ENCODE results near the gene KCNN3.

Gene KCNN3

DNA sequence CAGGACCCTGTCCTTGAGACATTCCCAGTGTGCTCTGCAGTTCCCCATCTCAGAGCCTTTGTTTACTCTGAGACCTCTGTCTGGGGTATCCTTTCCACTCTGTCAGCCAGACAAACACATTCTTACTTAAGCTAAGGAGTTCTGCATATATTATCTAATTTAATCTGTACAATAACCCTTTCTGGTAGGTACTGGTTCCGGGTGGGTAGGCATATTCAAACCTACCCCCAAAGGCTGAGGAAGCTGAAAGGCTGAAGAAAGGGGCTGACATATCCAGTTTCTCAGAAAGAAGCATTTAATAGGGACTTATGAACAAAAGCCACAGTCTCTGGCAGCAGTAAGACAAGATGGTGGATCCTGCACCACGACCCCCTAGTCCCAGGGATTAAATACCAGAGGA lies 53.1 kb downstream of the KCNN3 start:
- in situ Hi-C loops (cut with HindIII; ENCODE audit: low sequenced_read_pairs) = no loop called here
- no peak overlapping the region for H3K4me3 ChIP-seq (ENCODE audit: low read depth, low read length)
- DNase-seq (ENCODE audit: low read depth) = no peak
- TF ChIP-seq, protein P1, sequence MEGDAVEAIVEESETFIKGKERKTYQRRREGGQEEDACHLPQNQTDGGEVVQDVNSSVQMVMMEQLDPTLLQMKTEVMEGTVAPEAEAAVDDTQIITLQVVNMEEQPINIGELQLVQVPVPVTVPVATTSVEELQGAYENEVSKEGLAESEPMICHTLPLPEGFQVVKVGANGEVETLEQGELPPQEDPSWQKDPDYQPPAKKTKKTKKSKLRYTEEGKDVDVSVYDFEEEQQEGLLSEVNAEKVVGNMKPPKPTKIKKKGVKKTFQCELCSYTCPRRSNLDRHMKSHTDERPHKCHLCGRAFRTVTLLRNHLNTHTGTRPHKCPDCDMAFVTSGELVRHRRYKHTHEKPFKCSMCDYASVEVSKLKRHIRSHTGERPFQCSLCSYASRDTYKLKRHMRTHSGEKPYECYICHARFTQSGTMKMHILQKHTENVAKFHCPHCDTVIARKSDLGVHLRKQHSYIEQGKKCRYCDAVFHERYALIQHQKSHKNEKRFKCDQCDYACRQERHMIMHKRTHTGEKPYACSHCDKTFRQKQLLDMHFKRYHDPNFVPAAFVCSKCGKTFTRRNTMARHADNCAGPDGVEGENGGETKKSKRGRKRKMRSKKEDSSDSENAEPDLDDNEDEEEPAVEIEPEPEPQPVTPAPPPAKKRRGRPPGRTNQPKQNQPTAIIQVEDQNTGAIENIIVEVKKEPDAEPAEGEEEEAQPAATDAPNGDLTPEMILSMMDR (IDR thresholded peaks at IDR 0.05; ENCODE audit: low read depth, low read length, missing control alignments) = no peak

DNA sequence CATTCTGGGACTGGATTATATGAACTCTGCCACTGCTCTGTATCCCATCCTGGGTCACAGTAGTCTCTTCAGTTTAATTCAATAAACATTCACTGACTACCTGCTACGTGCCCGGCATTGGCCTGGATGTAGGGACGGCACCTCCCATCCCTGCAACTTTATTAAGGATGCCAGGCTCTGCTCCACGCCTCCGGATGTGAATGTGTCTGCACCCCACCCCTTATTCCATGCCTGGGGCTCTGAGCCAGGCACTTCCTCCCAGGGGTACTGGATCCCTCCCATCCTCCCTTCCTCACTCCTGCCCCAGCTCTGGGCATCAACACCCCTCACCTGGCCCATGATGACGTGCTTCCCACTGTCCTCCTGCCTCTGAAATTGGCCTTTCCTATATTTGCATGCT lies 53.7 kb downstream of the KCNN3 start:
- no peak overlapping the region for H3K4me3 ChIP-seq (ENCODE audit: low read depth, low read length)
- DNase-seq (ENCODE audit: low read depth) = no peak
- TF ChIP-seq, protein P1 (IDR thresholded peaks at IDR 0.05; ENCODE audit: low read depth, low read length, missing control alignments) = no peak
- in situ Hi-C loops (cut with HindIII; ENCODE audit: low sequenced_read_pairs) = no loop called here

DNA sequence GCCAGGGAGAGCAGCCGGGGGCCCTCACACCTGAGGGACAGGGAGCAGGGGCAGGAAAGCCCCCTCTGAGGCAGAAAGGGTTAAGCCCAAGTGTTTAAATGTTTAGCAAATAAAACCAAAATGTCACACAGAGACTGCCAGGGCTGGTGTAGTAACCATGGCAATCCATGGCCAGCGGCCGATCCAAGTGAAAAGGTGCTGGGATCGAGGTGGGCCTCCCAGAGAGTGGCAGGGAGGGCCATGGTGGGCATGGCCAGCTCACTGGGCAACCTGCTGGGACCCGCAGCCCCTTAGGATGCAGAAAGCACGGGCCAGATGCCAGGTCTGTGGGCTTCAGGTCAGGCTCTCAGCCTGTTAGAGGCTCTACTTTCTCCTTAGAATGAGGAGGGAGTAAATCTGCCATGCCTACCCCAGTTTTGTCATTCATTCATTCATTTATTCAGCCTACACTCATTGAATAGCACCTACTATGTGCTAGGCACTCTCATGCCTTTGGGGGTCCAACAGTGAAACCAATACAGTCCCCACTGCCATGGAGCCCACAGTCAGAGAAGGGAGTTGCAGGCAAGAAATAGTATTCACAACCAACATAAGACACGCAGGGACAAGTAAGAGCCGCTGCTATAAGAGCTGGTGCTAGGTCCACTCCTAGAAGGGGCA lies 56.1 kb downstream of the KCNN3 start:
- in situ Hi-C loops (cut with HindIII; ENCODE audit: low sequenced_read_pairs) = no loop called here
- DNase-seq (ENCODE audit: low read depth) = no peak
- TF ChIP-seq, protein P1 (IDR thresholded peaks at IDR 0.05; ENCODE audit: low read depth, low read length, missing control alignments) = no peak
- no peak overlapping the region for H3K4me3 ChIP-seq (ENCODE audit: low read depth, low read length)

DNA sequence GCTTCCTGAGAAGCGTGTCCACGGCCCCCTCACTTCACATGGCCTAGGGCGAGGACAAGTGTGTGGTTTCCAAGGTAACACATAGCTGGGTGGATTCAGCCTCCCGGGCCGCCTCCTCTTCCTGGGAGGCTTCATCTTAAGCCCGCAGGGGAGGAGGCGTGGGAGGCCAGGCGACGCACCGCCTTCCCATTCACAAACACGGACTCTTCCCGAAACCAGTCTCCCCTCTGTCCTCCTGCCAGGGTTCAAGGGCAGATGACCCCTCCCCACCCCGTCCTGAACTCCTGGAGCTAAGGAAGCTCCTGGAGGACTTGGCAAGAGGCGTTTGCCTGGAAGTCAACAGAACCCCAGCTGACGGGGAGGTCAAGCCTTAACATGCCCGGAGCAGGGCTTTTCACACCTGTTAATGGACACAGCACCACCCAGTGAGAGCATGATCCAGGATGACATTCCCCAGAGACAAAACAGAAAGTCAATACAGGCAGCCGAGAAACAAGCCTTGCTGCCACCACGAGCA lies 56.7 kb downstream of the KCNN3 start:
- TF ChIP-seq, protein P1 (IDR thresholded peaks at IDR 0.05; ENCODE audit: low read depth, low read length, missing control alignments) = no peak
- H3K4me3 ChIP-seq (ENCODE audit: low read depth, low read length) = no peak overlapping the region
- in situ Hi-C loops (cut with HindIII; ENCODE audit: low sequenced_read_pairs) = no loop called here
- no peak for DNase-seq (ENCODE audit: low read depth)

DNA sequence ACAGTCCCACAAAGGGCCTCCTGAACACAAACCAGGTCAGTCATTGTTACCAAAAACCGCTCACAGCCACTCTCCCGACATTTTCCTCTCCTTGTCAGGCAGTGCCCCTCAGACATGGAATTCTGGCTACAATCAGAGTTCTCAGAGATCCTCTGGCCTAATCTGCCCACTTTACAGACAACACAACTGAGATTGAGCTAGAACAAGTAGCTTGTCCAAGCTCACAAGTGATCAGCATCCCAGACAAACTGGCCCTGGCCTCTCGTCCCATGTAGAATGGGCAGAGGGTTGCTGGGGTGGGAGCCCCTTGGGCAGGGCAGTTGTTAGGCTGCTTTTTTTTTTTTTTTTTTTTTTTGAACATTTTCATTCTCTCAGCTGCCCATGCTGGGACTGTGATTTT lies 57.2 kb downstream of the KCNN3 start:
- DNase-seq (ENCODE audit: low read depth) = no peak
- no peak overlapping the region for H3K4me3 ChIP-seq (ENCODE audit: low read depth, low read length)
- in situ Hi-C loops (cut with HindIII; ENCODE audit: low sequenced_read_pairs) = no loop called here
- TF ChIP-seq, protein P1 (IDR thresholded peaks at IDR 0.05; ENCODE audit: low read depth, low read length, missing control alignments) = no peak

DNA sequence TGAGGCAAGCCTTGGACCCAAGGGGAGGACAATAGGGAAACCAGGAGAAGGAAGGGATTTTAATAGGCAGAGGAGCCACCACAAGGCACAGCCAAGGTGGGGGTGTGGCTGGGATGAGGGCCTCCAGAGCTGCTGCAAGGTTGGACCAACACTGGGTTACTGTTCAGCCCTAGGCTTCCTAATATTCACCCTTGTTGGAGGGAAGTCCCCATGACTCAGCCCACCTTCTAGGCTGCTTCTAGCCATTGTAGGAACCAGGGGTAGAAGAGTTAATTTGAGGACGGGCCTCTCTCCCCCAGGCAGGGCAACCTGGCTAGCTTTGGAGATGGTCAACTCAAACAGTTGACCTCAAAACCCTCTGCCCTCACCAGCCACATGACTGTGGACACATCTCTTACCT lies 59.5 kb downstream of the KCNN3 start:
- TF ChIP-seq, protein P1 (IDR thresholded peaks at IDR 0.05; ENCODE audit: low read depth, low read length, missing control alignments) = no peak

More for the DNA sequence above, 59.5 kb downstream of the KCNN3 start:
- H3K4me3 ChIP-seq (ENCODE audit: low read depth, low read length) = no peak overlapping the region
- in situ Hi-C loops (cut with HindIII; ENCODE audit: low sequenced_read_pairs) = no loop called here
- no peak for DNase-seq (ENCODE audit: low read depth)

All from astrocyte of the cerebellum (primary cell).